Brain microvascular endothelial cell (primary cell): ENCODE results near the gene CCDC70.
A peak's percentile ranks its signal among the peaks of the same experiment; 100 is the strongest.

ENCODE experiments used
- DNase-seq: peaks from one replicate; pipeline ENCODE4 v3.0.0-alpha.2; 2020
- H3K27ac ChIP-seq: fragments of 250-450 bp; sonication (Bioruptor Pico); 2 replicates; pipeline ENCODE4 v1.5.1; 2020; ENCODE audit warnings: mild to moderate bottlenecking, moderate library complexity
- H3K27me3 ChIP-seq: fragments of 250-450 bp; sonication (Bioruptor Pico); replicated peaks from 2 replicates; pipeline ENCODE4 v1.5.1; 2020; ENCODE audit warnings: mild to moderate bottlenecking
- H3K36me3 ChIP-seq: fragments of 250-450 bp; sonication (Bioruptor Pico); replicated peaks from 2 replicates; pipeline ENCODE4 v1.5.1; 2020; ENCODE audit warnings: mild to moderate bottlenecking
- H3K4me3 ChIP-seq: 2 replicates; pipeline ENCODE4 v1.5.1; 2011; ENCODE audit warnings: low read depth, mild to moderate bottlenecking, control low read depth, low read length, moderate library complexity
- in situ Hi-C: cut with HindIII; loops from 2 replicates; pipeline ENCODE4 v1.10.0; 2017; ENCODE audit warnings: low sequenced_read_pairs, low pct_ligation_motif_present
- TF ChIP-seq, protein P1 (sequence below): IDR thresholded peaks from 2 replicates; pipeline ENCODE4 v1.5.1; 2011; ENCODE audit warnings: low read depth, mild to moderate bottlenecking, moderate library complexity, low read length, control low read depth, inconsistent platforms; ENCODE audit errors: missing control alignments

Gene CCDC70

DNA sequence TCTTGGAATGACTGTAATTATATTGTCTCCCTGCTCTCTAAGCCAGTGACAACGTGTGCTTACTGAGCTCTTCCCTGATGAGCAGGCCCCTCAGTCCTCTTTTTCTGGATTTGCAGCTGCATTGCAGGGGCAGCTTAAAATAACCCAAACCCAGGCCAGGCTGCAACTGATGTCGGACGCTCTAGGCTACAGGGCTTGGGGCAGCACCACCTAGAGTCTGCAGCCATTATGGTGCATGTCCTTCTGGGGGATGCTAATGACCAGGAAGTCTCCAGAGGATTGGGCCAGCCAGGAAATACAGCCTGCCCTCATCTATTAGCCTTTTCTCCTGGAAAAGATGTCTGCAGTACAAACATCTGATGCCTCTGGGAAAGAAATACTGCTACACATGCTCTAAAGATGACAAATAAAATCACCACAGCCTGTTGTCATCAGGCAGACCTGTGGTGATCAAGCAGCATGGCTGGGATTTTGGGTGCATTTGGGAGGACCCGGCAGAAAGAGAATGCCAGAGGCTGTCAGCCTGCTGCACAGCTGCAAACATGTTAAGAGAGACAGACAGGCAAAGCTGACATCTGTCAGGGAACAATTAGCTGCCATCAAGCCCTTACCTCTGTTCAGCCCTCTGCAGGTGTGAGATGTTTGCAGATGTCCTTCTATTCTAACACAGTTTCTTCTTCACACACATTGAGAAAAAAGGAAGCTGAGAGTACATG is 51.8 kb downstream of the CCDC70 start:
- in situ Hi-C loops, result no loop called here
- DNase-seq, result no peak
- no peaks in the 10 kb centered on the region for H3K27me3 ChIP-seq
- TF ChIP-seq, protein P1, sequence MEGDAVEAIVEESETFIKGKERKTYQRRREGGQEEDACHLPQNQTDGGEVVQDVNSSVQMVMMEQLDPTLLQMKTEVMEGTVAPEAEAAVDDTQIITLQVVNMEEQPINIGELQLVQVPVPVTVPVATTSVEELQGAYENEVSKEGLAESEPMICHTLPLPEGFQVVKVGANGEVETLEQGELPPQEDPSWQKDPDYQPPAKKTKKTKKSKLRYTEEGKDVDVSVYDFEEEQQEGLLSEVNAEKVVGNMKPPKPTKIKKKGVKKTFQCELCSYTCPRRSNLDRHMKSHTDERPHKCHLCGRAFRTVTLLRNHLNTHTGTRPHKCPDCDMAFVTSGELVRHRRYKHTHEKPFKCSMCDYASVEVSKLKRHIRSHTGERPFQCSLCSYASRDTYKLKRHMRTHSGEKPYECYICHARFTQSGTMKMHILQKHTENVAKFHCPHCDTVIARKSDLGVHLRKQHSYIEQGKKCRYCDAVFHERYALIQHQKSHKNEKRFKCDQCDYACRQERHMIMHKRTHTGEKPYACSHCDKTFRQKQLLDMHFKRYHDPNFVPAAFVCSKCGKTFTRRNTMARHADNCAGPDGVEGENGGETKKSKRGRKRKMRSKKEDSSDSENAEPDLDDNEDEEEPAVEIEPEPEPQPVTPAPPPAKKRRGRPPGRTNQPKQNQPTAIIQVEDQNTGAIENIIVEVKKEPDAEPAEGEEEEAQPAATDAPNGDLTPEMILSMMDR, result peak; percentile 41
- H3K27ac ChIP-seq, result no peak overlapping the region
- H3K36me3 ChIP-seq, result no peaks in the 10 kb centered on the region
- H3K4me3 ChIP-seq, result no peak overlapping the region

DNA sequence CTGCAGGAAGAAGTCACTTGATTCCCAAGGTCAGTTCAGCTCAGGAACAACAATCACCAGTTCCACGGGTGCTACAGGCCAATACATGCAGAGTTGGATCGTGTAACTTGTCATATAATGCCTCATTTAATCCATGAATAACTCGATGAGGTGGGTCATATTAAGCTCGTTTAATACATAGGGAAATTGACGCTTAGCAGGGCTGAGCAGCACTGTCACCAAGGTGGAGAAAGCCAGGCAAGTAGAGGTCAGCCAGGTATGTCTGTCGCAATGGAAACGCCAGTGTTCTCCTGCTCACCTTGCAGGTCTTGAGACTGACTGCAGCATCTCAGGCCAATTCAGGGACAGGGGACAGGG is 52.3 kb downstream of the CCDC70 start:
- no peak for DNase-seq
- Histone ChIP-seq H3K4me3 (no peak overlapping the region), H3K27me3 (no peaks in the 10 kb centered on the region), H3K27ac (no peak overlapping the region), H3K36me3 (no peaks in the 10 kb centered on the region)
- in situ Hi-C loops, result no loop called here
- TF ChIP-seq, protein P1, result no peak
